IMR-90 (cell line): Measurements from ENCODE around the gene LDHAL6B.

Experiments
- BHLHE40 ChIP-seq: fragments of 150-350 bp; IDR thresholded peaks from 2 replicates; pipeline ENCODE4 v1.6.1; 2016; ENCODE audit warnings: mild to moderate bottlenecking, low read depth, low read length
- CEBPB ChIP-seq: IDR thresholded peaks from 2 replicates; pipeline ENCODE4 v1.6.1; 2012; ENCODE audit warnings: low read depth, low read length, improper control_type of control experiment
- CHD1 ChIP-seq: IDR thresholded peaks from 2 replicates; pipeline ENCODE4 v1.6.1; 2012; ENCODE audit warnings: low read depth, low read length, improper control_type of control experiment
- CTCF ChIP-seq: conservative IDR thresholded peaks from 2 replicates; pipeline ENCODE4 v1.5.1; 2012; ENCODE audit warnings: mild to moderate bottlenecking, low read depth, low read length, improper control_type of control experiment
- FOS ChIP-seq: fragments of 150-350 bp; IDR thresholded peaks from 2 replicates; pipeline ENCODE4 v1.6.1; 2016; ENCODE audit warnings: low read depth, low read length
- MAFK ChIP-seq: IDR thresholded peaks from 2 replicates; pipeline ENCODE4 v1.6.1; 2012; ENCODE audit warnings: low read depth, low read length, improper control_type of control experiment
- MAZ ChIP-seq: IDR thresholded peaks from 2 replicates; pipeline ENCODE4 v1.6.1; 2012; ENCODE audit warnings: low read depth, mild to moderate bottlenecking, low read length, improper control_type of control experiment, moderate library complexity, borderline replicate concordance
- MXI1 ChIP-seq: IDR thresholded peaks from 2 replicates; pipeline ENCODE4 v1.6.1; 2012; ENCODE audit warnings: low read depth, mild to moderate bottlenecking, low read length, moderate library complexity, borderline replicate concordance
- POLR2A ChIP-seq: IDR thresholded peaks from 2 replicates; pipeline ENCODE4 v1.6.1; 2012; ENCODE audit warnings: mild to moderate bottlenecking, low read depth, low read length
- RAD21 ChIP-seq: IDR thresholded peaks from 2 replicates; pipeline ENCODE4 v1.6.1; 2012; ENCODE audit warnings: low read length, improper control_type of control experiment
- RCOR1 ChIP-seq: IDR thresholded peaks from 2 replicates; pipeline ENCODE4 v1.6.1; 2012; ENCODE audit warnings: mild to moderate bottlenecking, low read length, improper control_type of control experiment; ENCODE audit not compliant: insufficient replicate concordance
- RFX5 ChIP-seq: IDR thresholded peaks from 2 replicates; pipeline ENCODE4 v1.8.0; 2012; ENCODE audit warnings: low read depth, mild to moderate bottlenecking, low read length, moderate library complexity
- SMC3 ChIP-seq: fragments of 150-350 bp; IDR thresholded peaks from 2 replicates; pipeline ENCODE4 v1.6.1; 2016; ENCODE audit warnings: low read depth, mild to moderate bottlenecking, antibody characterized with exemption, low read length, moderate library complexity
- USF2 ChIP-seq: fragments of 150-350 bp; IDR thresholded peaks from 2 replicates; pipeline ENCODE4 v1.6.1; 2017; ENCODE audit warnings: mild to moderate bottlenecking, antibody characterized with exemption, low read length, low read depth

- TF ChIP-seq CTCF (no peak), POLR2A (no peak), CHD1 (no peak), SMC3 (no peak), MAFK (no peak), MXI1 (no peak), CEBPB (no peak), USF2 (no peak), RAD21 (no peak), MAZ (no peak), RCOR1 (no peak), FOS (no peak), RFX5 (no peak), BHLHE40 (no peak)
Observed at GRCh38 chr15:59174151-59174834, 32.4 kb upstream of the LDHAL6B start.
